GM13976 (cell line): ENCODE results near the gene CIT.
A peak's percentile ranks its signal among the peaks of the same experiment; 100 is the strongest.

ENCODE experiments used
- DNase-seq: peaks from one replicate; pipeline ENCODE4 v3.0.0; 2012; ENCODE audit warnings: low spot score
- in situ Hi-C: fragments of 300-500 bp; cut with MboI; formaldehyde crosslinking; loops from one replicate; pipeline ENCODE4 v1.12.0; 2022; ENCODE audit warnings: low sequenced_read_pairs, mixed read lengths, inconsistent platforms; ENCODE audit not compliant: unreplicated experiment
- TF ChIP-seq, protein P1 (sequence below): IDR thresholded peaks from 2 replicates; pipeline ENCODE4 v1.5.1; 2012; ENCODE audit warnings: borderline replicate concordance, mild to moderate bottlenecking; ENCODE audit not compliant: insufficient read depth; ENCODE audit errors: extremely low read depth, missing control alignments, control extremely low read depth

CIT gene

DNA sequence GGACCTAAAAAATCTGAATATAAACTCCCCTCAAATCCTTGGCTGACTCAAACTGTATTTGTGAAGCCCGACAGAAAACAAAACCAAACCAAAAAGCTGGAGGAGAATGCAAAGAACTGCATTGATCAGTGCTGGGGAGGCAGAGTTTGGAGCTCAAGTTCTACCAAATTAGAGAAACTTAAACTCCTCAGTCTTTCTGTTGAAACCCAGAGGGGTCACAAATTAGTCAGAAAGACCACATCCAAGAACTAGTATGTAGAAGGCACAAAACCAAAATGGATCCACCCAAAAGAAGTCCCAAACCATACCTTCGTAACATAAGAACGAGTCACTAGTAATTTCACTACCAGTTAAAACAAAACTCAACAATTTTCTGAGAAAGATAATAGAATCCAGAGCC lies 224.5 kb downstream of the CIT start:
- no peak for DNase-seq
- TF ChIP-seq, protein P1, sequence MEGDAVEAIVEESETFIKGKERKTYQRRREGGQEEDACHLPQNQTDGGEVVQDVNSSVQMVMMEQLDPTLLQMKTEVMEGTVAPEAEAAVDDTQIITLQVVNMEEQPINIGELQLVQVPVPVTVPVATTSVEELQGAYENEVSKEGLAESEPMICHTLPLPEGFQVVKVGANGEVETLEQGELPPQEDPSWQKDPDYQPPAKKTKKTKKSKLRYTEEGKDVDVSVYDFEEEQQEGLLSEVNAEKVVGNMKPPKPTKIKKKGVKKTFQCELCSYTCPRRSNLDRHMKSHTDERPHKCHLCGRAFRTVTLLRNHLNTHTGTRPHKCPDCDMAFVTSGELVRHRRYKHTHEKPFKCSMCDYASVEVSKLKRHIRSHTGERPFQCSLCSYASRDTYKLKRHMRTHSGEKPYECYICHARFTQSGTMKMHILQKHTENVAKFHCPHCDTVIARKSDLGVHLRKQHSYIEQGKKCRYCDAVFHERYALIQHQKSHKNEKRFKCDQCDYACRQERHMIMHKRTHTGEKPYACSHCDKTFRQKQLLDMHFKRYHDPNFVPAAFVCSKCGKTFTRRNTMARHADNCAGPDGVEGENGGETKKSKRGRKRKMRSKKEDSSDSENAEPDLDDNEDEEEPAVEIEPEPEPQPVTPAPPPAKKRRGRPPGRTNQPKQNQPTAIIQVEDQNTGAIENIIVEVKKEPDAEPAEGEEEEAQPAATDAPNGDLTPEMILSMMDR, result no peak
- in situ Hi-C loops, result loop anchor here (10.0 kb wide), 1 partner anchor 218 kb away; no protein-coding TSS in a partner anchor

DNA sequence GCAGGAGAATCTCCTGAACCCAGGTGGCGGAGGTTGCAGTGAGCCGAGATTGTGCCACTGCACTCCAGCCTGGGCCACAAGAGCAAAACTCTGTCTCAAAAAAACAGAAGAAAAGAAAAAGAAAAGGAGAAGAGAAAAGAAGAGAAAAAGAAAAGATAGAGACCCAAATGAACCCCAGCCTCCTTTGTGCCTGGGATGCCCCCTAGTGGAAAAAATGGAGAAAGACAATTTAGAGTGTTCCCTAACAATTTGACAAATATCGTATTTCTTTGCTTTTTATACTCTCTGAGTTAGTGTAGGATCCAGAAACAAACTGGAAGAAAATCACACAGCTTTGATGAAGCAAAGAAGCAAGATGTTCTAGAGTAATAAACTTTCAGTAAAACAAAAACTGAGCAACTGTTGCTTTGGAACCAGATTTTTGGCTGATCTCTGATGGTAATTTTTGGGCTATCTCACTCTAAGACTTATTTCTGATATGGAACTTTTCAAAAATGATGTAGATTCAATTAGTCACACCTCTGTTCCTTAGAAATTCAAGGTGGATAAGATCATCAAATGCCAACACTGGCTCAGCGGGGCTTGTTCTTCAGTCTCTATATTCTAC lies 227.8 kb downstream of the CIT start:
- DNase-seq, result peak; percentile 76
- TF ChIP-seq, protein P1, result peak; percentile 54
- in situ Hi-C loops, result no loop called here

DNA sequence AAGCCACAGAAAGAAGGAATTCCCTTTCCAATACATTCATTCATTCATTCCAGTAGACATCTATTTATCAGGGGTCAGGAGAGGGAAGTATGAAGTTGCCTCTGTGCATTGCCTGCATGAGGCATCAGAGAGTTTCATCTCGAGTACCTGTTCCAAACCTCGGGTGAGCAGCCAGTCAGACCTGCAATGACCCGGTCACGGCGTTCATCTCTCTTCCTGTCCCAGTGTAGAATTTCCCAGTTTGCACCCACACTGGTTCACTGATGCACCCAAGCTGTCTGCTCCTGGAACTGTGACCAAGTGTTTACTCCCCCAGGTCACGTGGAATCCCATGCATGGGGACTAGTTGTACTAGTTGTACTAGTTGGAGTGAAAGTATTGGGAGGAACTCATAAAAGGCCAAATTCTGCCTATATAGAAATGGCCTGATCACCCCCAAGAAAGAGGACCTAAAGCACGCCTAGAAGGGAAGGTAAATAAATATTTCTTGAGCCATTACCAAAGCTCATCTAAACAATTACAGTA lies 231.5 kb downstream of the CIT start:
- DNase-seq, result no peak
- in situ Hi-C loops, result no loop called here
- TF ChIP-seq, protein P1, result no peak

DNA sequence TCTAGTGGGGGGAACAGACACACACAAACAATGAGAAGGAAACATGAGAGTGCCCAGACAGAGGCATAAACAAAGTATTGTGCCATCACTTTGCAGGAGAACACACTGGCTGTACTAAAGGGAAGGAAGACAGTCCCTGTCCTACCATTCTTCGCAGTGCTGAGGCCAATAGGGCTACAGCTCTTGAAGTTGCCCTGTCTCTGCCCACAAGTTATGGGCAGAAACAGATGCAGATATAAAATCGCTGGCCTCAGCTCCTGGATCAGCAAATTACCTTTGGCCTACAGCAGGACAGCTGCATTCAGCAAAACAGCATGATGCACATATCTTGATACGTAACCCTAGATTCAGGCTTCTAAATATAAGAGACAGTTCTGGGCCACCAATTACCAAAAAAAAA lies 232.2 kb downstream of the CIT start:
- TF ChIP-seq, protein P1, result no peak
- in situ Hi-C loops, result no loop called here
- no peak for DNase-seq

DNA sequence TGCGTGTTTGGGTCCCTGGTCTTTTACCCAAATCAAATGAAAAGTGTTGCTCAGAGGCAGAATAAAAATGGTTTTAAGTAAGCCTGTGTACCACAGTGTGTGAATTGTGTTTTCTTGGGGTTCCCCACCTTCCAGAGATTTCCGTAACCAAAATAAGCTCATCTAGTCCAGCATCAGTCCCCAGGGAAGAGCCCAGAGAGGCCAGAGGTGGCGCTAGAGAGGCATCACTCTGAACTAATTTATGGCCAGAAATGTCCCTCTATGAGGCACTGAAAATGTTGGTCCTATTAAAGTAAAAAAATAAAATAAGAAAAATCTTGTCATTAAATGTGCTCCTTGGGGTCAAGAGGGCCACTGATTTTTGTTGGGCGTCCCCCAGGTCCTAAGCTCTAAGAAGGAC lies 234.1 kb downstream of the CIT start:
- in situ Hi-C loops, result no loop called here
- DNase-seq, result no peak
- TF ChIP-seq, protein P1, result no peak
